ENCODE data around the gene AKAP8.

Gene AKAP8

GRCh38 chr19:15404097-15404779 is 24.7 kb upstream of the AKAP8 start:
- Histone ChIP-seq H3K36me3 (ENCODE audit: insufficient read depth, low read length) (peaks cover 75% of the 10 kb centered on the region; the same call in 1 of the 2 replicates), H3K4me1 (ENCODE audit: insufficient read depth, low read length, poor library complexity, severe bottlenecking) (peaks cover 9% of the 10 kb centered on the region), H3K9ac (ENCODE audit: low read depth, low read length, poor library complexity, severe bottlenecking) (no peak overlapping the region), H3K4me2 (ENCODE audit: low read depth, low read length, poor library complexity, severe bottlenecking) (peak overlapping the region; percentile 11), H3K4me3 (ENCODE audit: low read length, poor library complexity, severe bottlenecking) (no peak overlapping the region), H3K79me2 (ENCODE audit: insufficient read depth, low read length) (peaks cover 88% of the 10 kb centered on the region), H3K9me2 (replicated peaks; ENCODE audit: low read depth, low read length) (no peaks in the 10 kb centered on the region), H2AFZ (ENCODE audit: low read length) (no peak overlapping the region), H3F3A (ENCODE audit: low read depth) (no peaks in the 10 kb centered on the region), H3K27me3 (ENCODE audit: insufficient read depth, low read length, poor library complexity, severe bottlenecking) (no peaks in the 10 kb centered on the region), H3K9me3 (ENCODE audit: insufficient read depth, low read depth, low read length) (no peaks in the 10 kb centered on the region), H4K20me1 (ENCODE audit: insufficient read depth, low read length, poor library complexity, severe bottlenecking) (peaks cover 72% of the 10 kb centered on the region)
- TF ChIP-seq EZH2phosphoT487 (IDR thresholded peaks at IDR 0.05; ENCODE audit: borderline replicate concordance) (no peak), CTCF (conservative IDR thresholded peaks at IDR 0.05; ENCODE audit: low read length) (no peak)

GRCh38 chr19:15403151-15403531 is 23.6 kb upstream of the AKAP8 start:
- no peak overlapping the region for H3K9ac ChIP-seq (ENCODE audit: low read depth, low read length, poor library complexity, severe bottlenecking)
- no peaks in the 10 kb centered on the region for H3K9me3 ChIP-seq (ENCODE audit: insufficient read depth, low read depth, low read length)
- H3K79me2 ChIP-seq (ENCODE audit: insufficient read depth, low read length) = peaks cover 77% of the 10 kb centered on the region
- H3K9me2 ChIP-seq (replicated peaks; ENCODE audit: low read depth, low read length) = no peaks in the 10 kb centered on the region
- no peak overlapping the region for H3K4me3 ChIP-seq (ENCODE audit: low read length, poor library complexity, severe bottlenecking)
- H4K20me1 ChIP-seq (ENCODE audit: insufficient read depth, low read length, poor library complexity, severe bottlenecking) = peaks cover 65% of the 10 kb centered on the region
- no peak for TF ChIP-seq EZH2phosphoT487 (IDR thresholded peaks at IDR 0.05; ENCODE audit: borderline replicate concordance)
- no peak for TF ChIP-seq CTCF (conservative IDR thresholded peaks at IDR 0.05; ENCODE audit: low read length)
- H3K36me3 ChIP-seq (ENCODE audit: insufficient read depth, low read length) = peaks cover 82% of the 10 kb centered on the region; the same call in 1 of the 2 replicates
- H3K4me1 ChIP-seq (ENCODE audit: insufficient read depth, low read length, poor library complexity, severe bottlenecking) = peaks cover 8% of the 10 kb centered on the region
- no peak overlapping the region for H2AFZ ChIP-seq (ENCODE audit: low read length)
- H3K4me2 ChIP-seq (ENCODE audit: low read depth, low read length, poor library complexity, severe bottlenecking) = no peak overlapping the region
- no peaks in the 10 kb centered on the region for H3F3A ChIP-seq (ENCODE audit: low read depth)
- H3K27me3 ChIP-seq (ENCODE audit: insufficient read depth, low read length, poor library complexity, severe bottlenecking) = no peaks in the 10 kb centered on the region

GRCh38 chr19:15402411-15403150 is 23.0 kb upstream of the AKAP8 start:
- no peak overlapping the region for H3K9ac ChIP-seq (ENCODE audit: low read depth, low read length, poor library complexity, severe bottlenecking)
- H3K9me3 ChIP-seq (ENCODE audit: insufficient read depth, low read depth, low read length) = no peaks in the 10 kb centered on the region
- H3K4me2 ChIP-seq (ENCODE audit: low read depth, low read length, poor library complexity, severe bottlenecking) = no peak overlapping the region
- no peak overlapping the region for H2AFZ ChIP-seq (ENCODE audit: low read length)
- H3K27me3 ChIP-seq (ENCODE audit: insufficient read depth, low read length, poor library complexity, severe bottlenecking) = no peaks in the 10 kb centered on the region
- H3K79me2 ChIP-seq (ENCODE audit: insufficient read depth, low read length) = peaks cover 72% of the 10 kb centered on the region
- peaks cover 3% of the 10 kb centered on the region for H3K4me1 ChIP-seq (ENCODE audit: insufficient read depth, low read length, poor library complexity, severe bottlenecking)
- H3K9me2 ChIP-seq (replicated peaks; ENCODE audit: low read depth, low read length) = no peaks in the 10 kb centered on the region
- no peak for TF ChIP-seq CTCF (conservative IDR thresholded peaks at IDR 0.05; ENCODE audit: low read length)
- no peaks in the 10 kb centered on the region for H3F3A ChIP-seq (ENCODE audit: low read depth)
- H3K36me3 ChIP-seq (ENCODE audit: insufficient read depth, low read length) = peaks cover 82% of the 10 kb centered on the region
- no peak overlapping the region for H3K4me3 ChIP-seq (ENCODE audit: low read length, poor library complexity, severe bottlenecking)
- peaks cover 59% of the 10 kb centered on the region for H4K20me1 ChIP-seq (ENCODE audit: insufficient read depth, low read length, poor library complexity, severe bottlenecking)

All from Loucy (cell line).